CD4-positive, alpha-beta memory T cell (primary cell): ENCODE results near the gene KCNG1. TPM values are rescaled to one million over a fixed set of nuclear protein-coding genes. Genes with fewer than 3 reads are reported as not detected.

Source experiments
- CTCF ChIA-PET: fragments of 350-600 bp; sonication (Branson Sonifier 250); formaldehyde crosslinking; loops from one replicate; lab custom pipeline; 2021; ENCODE audit warnings: inconsistent platforms; ENCODE audit not compliant: partially characterized antibody; lab: Charles Lee
- POLR2A ChIA-PET: fragments of 350-600 bp; sonication (Branson Sonifier 250); formaldehyde crosslinking; loops from one replicate; lab custom pipeline; 2021; ENCODE audit not compliant: partially characterized antibody; lab: Charles Lee
- DNase-seq, 5 donors: peaks; one replicate each; pipeline versions ENCODE4 v3.0.0 to v3.0.0-alpha.2; 2020 to 2022; ENCODE audit warnings: mixed read lengths in 1 of 5
- H3K27ac ChIP-seq: one replicate; pipeline ENCODE4 v1.7.0; 2013; ENCODE audit warnings: low read depth, low read length
- H3K27me3 ChIP-seq: 2 replicates; pipeline ENCODE4 v1.7.0; 2013; ENCODE audit warnings: mild to moderate bottlenecking, low read length, moderate library complexity; ENCODE audit not compliant: insufficient read depth
- H3K36me3 ChIP-seq: 2 replicates; pipeline ENCODE4 v1.7.0; 2013; ENCODE audit warnings: mild to moderate bottlenecking, low read length, moderate library complexity; ENCODE audit not compliant: insufficient read depth
- H3K4me1 ChIP-seq: 2 replicates; pipeline ENCODE4 v1.7.0; 2013; ENCODE audit warnings: mild to moderate bottlenecking, low read length, moderate library complexity; ENCODE audit not compliant: insufficient read depth
- H3K4me3 ChIP-seq, 2 donors: one replicate each; pipeline ENCODE4 v1.7.0; 2013; ENCODE audit warnings: low read length in 2 of 2, mild to moderate bottlenecking in 1 of 2
- H3K9me3 ChIP-seq, 2 donors: one replicate each; pipeline ENCODE4 v1.7.0; 2013; ENCODE audit warnings: low read length in 2 of 2, control low read depth in 1 of 2; ENCODE audit not compliant: control insufficient read depth in 1 of 2
- H3K27ac Mint-ChIP-seq, 7 donors: one replicate each; pipeline ENCODE4 v1.8.0; 2020 to 2021; ENCODE audit warnings: mixed read lengths in 7 of 7, mild to moderate bottlenecking in 6 of 7, inconsistent platforms in 3 of 7, moderate library complexity in 3 of 7
- H3K27me3 Mint-ChIP-seq, 2 donors: one replicate each; pipeline ENCODE4 v1.8.0; 2020 to 2021; ENCODE audit warnings: mixed read lengths in 2 of 2
- H3K36me3 Mint-ChIP-seq, 2 donors: one replicate each; pipeline ENCODE4 v1.8.0; 2020 to 2021; ENCODE audit warnings: mixed read lengths in 2 of 2, inconsistent platforms in 1 of 2, mild to moderate bottlenecking in 1 of 2
- H3K4me1 Mint-ChIP-seq, 4 donors: one replicate each; pipeline ENCODE4 v1.8.0; 2020 to 2021; ENCODE audit warnings: mixed read lengths in 4 of 4, mild to moderate bottlenecking in 1 of 4
- H3K4me3 Mint-ChIP-seq, 8 donors: one replicate each; pipeline ENCODE4 v1.8.0; 2020 to 2021; ENCODE audit warnings: mixed read lengths in 8 of 8, mild to moderate bottlenecking in 7 of 8, moderate library complexity in 6 of 8, inconsistent platforms in 3 of 8
- H3K9me3 Mint-ChIP-seq, 8 donors: one replicate each; pipeline ENCODE4 v1.8.0; 2020 to 2021; ENCODE audit warnings: mixed read lengths in 8 of 8, mild to moderate bottlenecking in 5 of 8, inconsistent platforms in 3 of 8, moderate library complexity in 1 of 8
- intact Hi-C: fragments of 100-400 bp; cut with micrococcal nuclease; formaldehyde crosslinking; loops from one replicate; pipeline ENCODE4 v1.15.1; 2023
- polyA plus RNA-seq, 2 donors: library from polyadenylated mRNA; unstranded; fragments of 300-500 nt; fragmentation: Illumina TruSeq; gene quantifications; one replicate each; pipeline ENCODE4 v1.2.3, GENCODE V29; 2021
- total RNA-seq, 2 experiments: library from RNA; stranded (reverse); gene quantifications; one replicate each; pipeline ENCODE4 v1.2.3, GENCODE V29; 2021

KCNG1 gene
- total and polyA plus RNA-seq, 4 experiments from 2014 or later, result not detected

- H3K4me1 Mint-ChIP-seq, result peaks cover 2 to 19% (median 10%) of the 10 kb centered on the region in 4 donors
- peaks cover 6% of the 10 kb centered on the region for H3K27me3 ChIP-seq
- no peak overlapping the region for H3K27ac ChIP-seq
- no peak overlapping the region for H3K27ac Mint-ChIP-seq
- H3K4me3 Mint-ChIP-seq, result no peak overlapping the region
- H3K9me3 Mint-ChIP-seq, result no peaks in the 10 kb centered on the region
- H3K36me3 ChIP-seq, result no peaks in the 10 kb centered on the region
- no peaks in the 10 kb centered on the region for H3K9me3 ChIP-seq
- CTCF ChIA-PET, result no interaction called here
- no peaks in the 10 kb centered on the region for H3K36me3 Mint-ChIP-seq
- peaks cover 33 to 37% of the 10 kb centered on the region in 2 donors for H3K27me3 Mint-ChIP-seq
- intact Hi-C loops, result no loop called here
- POLR2A ChIA-PET, result no interaction called here
- H3K4me3 ChIP-seq, result no peak overlapping the region
- DNase-seq, result no peak
- H3K4me1 ChIP-seq, result peaks cover 6% of the 10 kb centered on the region
These were observed 3.0 kb downstream of the KCNG1 start for GRCh38 chr20:51019656-51020592.

- intact Hi-C loops, result no loop called here
- no peak for DNase-seq
- Mint-ChIP-seq H3K27me3 (peaks cover 30 to 36% of the 10 kb centered on the region in 2 donors), H3K4me1 (peaks cover 0 to 6% (median under 1%) of the 10 kb centered on the region in 4 donors), H3K36me3 (no peaks in the 10 kb centered on the region), H3K4me3 (no peak overlapping the region), H3K27ac (peak overlapping the region in 1 of 7 donors; percentile 5), H3K9me3 (no peaks in the 10 kb centered on the region)
- H3K4me1 ChIP-seq, result peaks cover 4% of the 10 kb centered on the region
- no peaks in the 10 kb centered on the region for H3K36me3 ChIP-seq
- H3K9me3 ChIP-seq, result no peaks in the 10 kb centered on the region
- H3K4me3 ChIP-seq, result no peak overlapping the region
- H3K27me3 ChIP-seq, result peaks cover 8% of the 10 kb centered on the region
- ChIA-PET CTCF (no interaction called here), POLR2A (no interaction called here)
- H3K27ac ChIP-seq, result no peak overlapping the region
These were observed 5.7 kb downstream of the KCNG1 start for GRCh38 chr20:51017251-51017650.

GRCh38 chr20:51016521-51016920 is 6.4 kb downstream of the KCNG1 start:
- Histone ChIP-seq H3K36me3 (no peaks in the 10 kb centered on the region), H3K4me3 (no peak overlapping the region), H3K9me3 (no peaks in the 10 kb centered on the region), H3K27ac (no peak overlapping the region), H3K27me3 (peaks cover 8% of the 10 kb centered on the region), H3K4me1 (no peaks in the 10 kb centered on the region)
- Mint-ChIP-seq H3K4me3 (no peak overlapping the region), H3K27me3 (peaks cover 23 to 29% of the 10 kb centered on the region in 2 donors), H3K9me3 (no peaks in the 10 kb centered on the region), H3K36me3 (no peaks in the 10 kb centered on the region), H3K27ac (no peak overlapping the region), H3K4me1 (peaks cover 0 to 1% (median 0%) of the 10 kb centered on the region in 4 donors)
- CTCF ChIA-PET, result no interaction called here
- POLR2A ChIA-PET, result no interaction called here
- DNase-seq, result no peak
- intact Hi-C loops, result no loop called here

- Mint-ChIP-seq H3K4me3 (no peak overlapping the region), H3K36me3 (no peaks in the 10 kb centered on the region), H3K27me3 (peaks cover 16 to 25% of the 10 kb centered on the region in 2 donors), H3K9me3 (no peaks in the 10 kb centered on the region), H3K27ac (peak overlapping the region in 1 of 7 donors; percentile 42), H3K4me1 (peaks cover 0 to 1% (median 0%) of the 10 kb centered on the region in 4 donors)
- Histone ChIP-seq H3K27me3 (peaks cover 4% of the 10 kb centered on the region), H3K36me3 (no peaks in the 10 kb centered on the region), H3K27ac (no peak overlapping the region), H3K9me3 (no peaks in the 10 kb centered on the region), H3K4me1 (no peaks in the 10 kb centered on the region), H3K4me3 (no peak overlapping the region)
- intact Hi-C loops, result no loop called here
- POLR2A ChIA-PET, result no interaction called here
- CTCF ChIA-PET, result interaction anchor here (0.6 to 1.3 kb wide), 3 partner anchors 16 to 528 kb away, joined by 3 to 4 read pairs (median 4); no protein-coding TSS in a partner anchor
- DNase-seq, result no peak
These were observed 7.8 kb downstream of the KCNG1 start for GRCh38 chr20:51014797-51015722.

- Histone ChIP-seq H3K4me1 (no peaks in the 10 kb centered on the region), H3K36me3 (no peaks in the 10 kb centered on the region), H3K27me3 (peaks cover 4% of the 10 kb centered on the region), H3K4me3 (no peak overlapping the region), H3K27ac (no peak overlapping the region), H3K9me3 (no peaks in the 10 kb centered on the region)
- no peaks in the 10 kb centered on the region for H3K36me3 Mint-ChIP-seq
- ChIA-PET CTCF (no interaction called here), POLR2A (no interaction called here)
- peaks cover 15 to 23% of the 10 kb centered on the region in 2 donors for H3K27me3 Mint-ChIP-seq
- no peak for DNase-seq
- no peaks in the 10 kb centered on the region for H3K9me3 Mint-ChIP-seq
- H3K27ac Mint-ChIP-seq, result no peak overlapping the region
- H3K4me1 Mint-ChIP-seq, result peaks cover 0 to 1% (median 0%) of the 10 kb centered on the region in 4 donors
- H3K4me3 Mint-ChIP-seq, result no peak overlapping the region
- intact Hi-C loops, result no loop called here
These were observed 9.2 kb downstream of the KCNG1 start for GRCh38 chr20:51013577-51014330.

GRCh38 chr20:51012357-51012756 is 10.6 kb downstream of the KCNG1 start:
- Mint-ChIP-seq H3K9me3 (no peaks in the 10 kb centered on the region), H3K27me3 (peaks cover 12 to 22% of the 10 kb centered on the region in 2 donors), H3K4me1 (peaks cover 0 to 1% (median 0%) of the 10 kb centered on the region in 4 donors), H3K4me3 (no peak overlapping the region), H3K27ac (no peak overlapping the region), H3K36me3 (no peaks in the 10 kb centered on the region)
- H3K27ac ChIP-seq, result no peak overlapping the region
- intact Hi-C loops, result no loop called here
- peaks cover 4% of the 10 kb centered on the region for H3K27me3 ChIP-seq
- POLR2A ChIA-PET, result no interaction called here
- H3K9me3 ChIP-seq, result no peaks in the 10 kb centered on the region
- no peaks in the 10 kb centered on the region for H3K36me3 ChIP-seq
- CTCF ChIA-PET, result no interaction called here
- no peak overlapping the region for H3K4me3 ChIP-seq
- no peak for DNase-seq
- no peaks in the 10 kb centered on the region for H3K4me1 ChIP-seq
